PC-9 (cell line): ENCODE measurements around the gene FADS6. TPM values are rescaled to one million over a fixed set of nuclear protein-coding genes. Genes with fewer than 3 reads are reported as not detected.

Experiments
- BruUV-seq: library from RNA; stranded (reverse); fragments of 400-500 nt; replicated peaks from 2 replicates; lab custom pipeline; 2021; lab: Mats Ljungman, UMichigan
- CTCF ChIA-PET: fragments of 300-600 bp; sonication (Branson Sonifier 250); formaldehyde crosslinking; loops from one replicate; lab custom pipeline; 2022; ENCODE audit warnings: antibody characterized with exemption; lab: Charles Lee
- POLR2A ChIA-PET: fragments of 300-600 bp; sonication (Branson Sonifier 250); formaldehyde crosslinking; loops from one replicate; lab custom pipeline; 2022; ENCODE audit warnings: antibody characterized with exemption; ENCODE audit not compliant: unreplicated experiment; lab: Charles Lee
- DNase-seq, 2 experiments: peaks; one replicate each; pipeline versions ENCODE4 v3.0.0 to v3.0.0-alpha.2; 2015 to 2022; ENCODE audit warnings: mixed read lengths in 1 of 2
- H2AFZ ChIP-seq: fragments of 200-600 bp; sonication (generic); 2 replicates; pipeline ENCODE4 v1.8.1; 2017; ENCODE audit warnings: antibody characterized with exemption
- H3F3A ChIP-seq: fragments of 200-600 bp; sonication (generic); 2 replicates; pipeline ENCODE4 v1.8.1; 2017; ENCODE audit warnings: antibody characterized with exemption, mild to moderate bottlenecking, low read depth; ENCODE audit not compliant: insufficient read depth
- H3K27ac ChIP-seq: fragments of 200-600 bp; sonication (generic); 2 replicates; pipeline ENCODE4 v1.6.1; 2016; ENCODE audit warnings: mixed run types
- H3K27me3 ChIP-seq: fragments of 200-600 bp; sonication (generic); 2 replicates; pipeline ENCODE4 v1.6.1; 2016; ENCODE audit warnings: low read depth, mixed run types; ENCODE audit not compliant: insufficient read depth
- H3K36me3 ChIP-seq: fragments of 200-600 bp; sonication (generic); 2 replicates; pipeline ENCODE4 v1.6.1; 2016; ENCODE audit warnings: low read depth, mixed run types
- H3K4me1 ChIP-seq: fragments of 200-600 bp; sonication (generic); replicated peaks from 2 replicates; pipeline ENCODE4 v1.6.1; 2016; ENCODE audit warnings: mixed run types; ENCODE audit not compliant: insufficient read depth
- H3K4me2 ChIP-seq: fragments of 200-600 bp; sonication (generic); 2 replicates; pipeline ENCODE4 v1.6.1; 2017; ENCODE audit warnings: mixed run types
- H3K4me3 ChIP-seq: fragments of 200-600 bp; sonication (generic); 2 replicates; pipeline ENCODE4 v1.6.1; 2016; ENCODE audit warnings: mixed run types
- H3K79me2 ChIP-seq: fragments of 200-600 bp; sonication (generic); 2 replicates; pipeline ENCODE4 v1.6.1; 2017; ENCODE audit warnings: low read depth, mixed run types
- H3K9me2 ChIP-seq: fragments of 200-600 bp; sonication (generic); 2 replicates; pipeline ENCODE4 v1.8.1; 2017; ENCODE audit warnings: mild to moderate bottlenecking; ENCODE audit not compliant: insufficient read depth
- H3K9me3 ChIP-seq: fragments of 200-600 bp; sonication (generic); 2 replicates; pipeline ENCODE4 v1.8.1; 2016; ENCODE audit warnings: low read depth; ENCODE audit not compliant: insufficient read depth
- H4K20me1 ChIP-seq: fragments of 200-600 bp; sonication (generic); 2 replicates; pipeline ENCODE4 v1.8.1; 2017; ENCODE audit not compliant: insufficient read depth
- CTCF ChIP-seq: fragments of 200-600 bp; sonication (generic); conservative IDR thresholded peaks from 2 replicates; pipeline ENCODE4 v1.6.1; 2017; ENCODE audit warnings: mixed run types, antibody characterized with exemption, mild to moderate bottlenecking, moderate library complexity
- EZH2 ChIP-seq: fragments of 200-600 bp; sonication (generic); IDR thresholded peaks from 2 replicates; pipeline ENCODE4 v1.8.0; 2017; ENCODE audit warnings: antibody characterized with exemption, low read depth
- intact Hi-C: fragments of 100-400 bp; cut with micrococcal nuclease; formaldehyde crosslinking; loops from one replicate; pipeline ENCODE4 v1.10.0; 2022; ENCODE audit not compliant: unreplicated experiment
- total RNA-seq: library from RNA; stranded (reverse); gene quantifications from 2 replicates; pipeline ENCODE4 v1.2.3, GENCODE V29; 2021

The FADS6 gene
- total RNA-seq, 1 experiment from 2014 or later: not detected

- Histone ChIP-seq H3K9me2 (no peaks in the 10 kb centered on the region), H3F3A (peaks cover 2% of the 10 kb centered on the region; the same call in 1 of the 2 replicates), H3K9me3 (no peaks in the 10 kb centered on the region), H3K36me3 (no peaks in the 10 kb centered on the region), H3K4me3 (no peak overlapping the region), H3K79me2 (no peaks in the 10 kb centered on the region), H4K20me1 (no peaks in the 10 kb centered on the region), H3K27me3 (peaks cover 2% of the 10 kb centered on the region; the same call in 1 of the 2 replicates), H2AFZ (no peak overlapping the region), H3K4me1 (no peaks in the 10 kb centered on the region), H3K27ac (no peak overlapping the region), H3K4me2 (no peak overlapping the region)
- no TSS peak for BruUV-seq
- ChIA-PET CTCF (interaction anchor here (0.9 kb wide), 1 partner anchor 120 kb away, joined by 3 read pairs; no protein-coding TSS in a partner anchor), POLR2A (no interaction called here)
- intact Hi-C loops: loop anchor here (1.0 to 5.0 kb wide), 3 partner anchors 121 to 498 kb away; partner anchors contain the start of gene GPR142
- no peak for DNase-seq
- TF ChIP-seq EZH2 (no peak), CTCF (no peak)
Observed at GRCh38 chr17:74865504-74866197, 27.8 kb downstream of the FADS6 start.

- BruUV-seq: no TSS peak
- no peaks in the 10 kb centered on the region for H4K20me1 ChIP-seq
- ChIA-PET CTCF (no interaction called here), POLR2A (no interaction called here)
- intact Hi-C loops: loop anchor here (1.0 to 5.0 kb wide), 3 partner anchors 120 to 498 kb away; partner anchors contain the start of gene GPR142
- peaks cover 5% of the 10 kb centered on the region; the same call in 1 of the 2 replicates for H3K27me3 ChIP-seq
- TF ChIP-seq EZH2: no peak
- TF ChIP-seq CTCF: peak; percentile 97
- H3K36me3 ChIP-seq: no peaks in the 10 kb centered on the region
- no peaks in the 10 kb centered on the region for H3K79me2 ChIP-seq
- no peak overlapping the region for H2AFZ ChIP-seq
- H3K4me3 ChIP-seq: no peak overlapping the region
- H3F3A ChIP-seq: peaks cover 2% of the 10 kb centered on the region; the same call in 1 of the 2 replicates
- H3K9me2 ChIP-seq: no peaks in the 10 kb centered on the region
- DNase-seq: peak; percentile 43 to 68
- H3K27ac ChIP-seq: no peak overlapping the region
- H3K4me2 ChIP-seq: no peak overlapping the region
- no peaks in the 10 kb centered on the region for H3K9me3 ChIP-seq
- H3K4me1 ChIP-seq: no peaks in the 10 kb centered on the region
Observed at GRCh38 chr17:74864866-74865395, 28.5 kb downstream of the FADS6 start.

- Histone ChIP-seq H3K4me3 (no peak overlapping the region), H3K9me2 (no peaks in the 10 kb centered on the region), H3K79me2 (no peaks in the 10 kb centered on the region), H3K9me3 (no peaks in the 10 kb centered on the region), H3K4me2 (no peak overlapping the region), H3K4me1 (no peaks in the 10 kb centered on the region), H4K20me1 (no peaks in the 10 kb centered on the region), H2AFZ (no peak overlapping the region), H3K27ac (no peak overlapping the region), H3K27me3 (peaks cover 7% of the 10 kb centered on the region; the same call in 1 of the 2 replicates), H3F3A (peaks cover 2% of the 10 kb centered on the region; the same call in 1 of the 2 replicates), H3K36me3 (no peaks in the 10 kb centered on the region)
- no peak for DNase-seq
- ChIA-PET POLR2A (no interaction called here), CTCF (interaction anchor here (0.5 to 0.6 kb wide), 2 partner anchors 89 to 97 kb away, joined by 3 to 6 read pairs; no protein-coding TSS in a partner anchor)
- BruUV-seq: no TSS peak
- intact Hi-C loops: loop anchor here (2.0 kb wide), 1 partner anchor 120 kb away; no protein-coding TSS in a partner anchor
- TF ChIP-seq CTCF: no peak
- TF ChIP-seq EZH2: no peak
Observed at GRCh38 chr17:74864297-74864865, 29.1 kb downstream of the FADS6 start.
